H1 (cell line): ENCODE results near the gene GRK5. TPM values are rescaled to one million over a fixed set of nuclear protein-coding genes. Genes with fewer than 3 reads are reported as not detected.

ENCODE experiments used
- CTCF ChIA-PET: fragments of 300-600 bp; sonication (Branson Sonifier 250); formaldehyde crosslinking; loops from one replicate; lab custom pipeline; 2021; ENCODE audit not compliant: partially characterized antibody; lab: Charles Lee
- POLR2A ChIA-PET: fragments of 300-600 bp; sonication (Branson Sonifier 250); formaldehyde crosslinking; loops from one replicate; lab custom pipeline; 2021; ENCODE audit warnings: inconsistent platforms; ENCODE audit not compliant: partially characterized antibody; lab: Charles Lee
- DNase-seq, 2 experiments: peaks; one replicate each; pipeline versions ENCODE4 v3.0.0 to v3.0.0-alpha.2; 2010 to 2022; ENCODE audit warnings: low spot score in 2 of 2, low read depth in 1 of 2, mixed read lengths in 1 of 2
- FAIRE-seq: peaks from 2 replicates; lab custom pipeline; 2011; peaks lifted over from hg19 to GRCh38; lab: Jason Lieb, UNC
- H2AFZ ChIP-seq: 2 replicates; pipeline ENCODE4 v1.8.1; 2012; ENCODE audit warnings: low read length, inconsistent platforms
- H2AK5ac ChIP-seq: 2 replicates; pipeline ENCODE4 v1.6.1; 2013; ENCODE audit warnings: low read depth, low read length
- H2BK120ac ChIP-seq: replicated peaks from 2 replicates; pipeline ENCODE3; 2013; ENCODE audit warnings: low read depth, low read length, inconsistent platforms
- H2BK12ac ChIP-seq: 2 replicates; pipeline ENCODE4 v1.6.1; 2013; ENCODE audit warnings: low read depth, low read length
- H2BK15ac ChIP-seq: 2 replicates; pipeline ENCODE4 v1.6.1; 2013; ENCODE audit warnings: low read length
- H2BK20ac ChIP-seq: 2 replicates; pipeline ENCODE4 v1.6.1; 2013; ENCODE audit warnings: low read length
- H2BK5ac ChIP-seq: 2 replicates; pipeline ENCODE4 v1.6.1; 2013; ENCODE audit warnings: low read depth, low read length
- H3K14ac ChIP-seq: 2 replicates; pipeline ENCODE4 v1.6.1; 2013; ENCODE audit warnings: inconsistent platforms; ENCODE audit not compliant: insufficient read length
- H3K18ac ChIP-seq: 2 replicates; pipeline ENCODE4 v1.6.1; 2013; ENCODE audit warnings: low read length; ENCODE audit errors: extremely low read depth
- H3K23ac ChIP-seq: 2 replicates; pipeline ENCODE4 v1.6.1; 2013; ENCODE audit warnings: inconsistent platforms; ENCODE audit not compliant: insufficient read length
- H3K23me2 ChIP-seq: 2 replicates; pipeline ENCODE4 v1.6.1; 2013; ENCODE audit warnings: low read depth, low read length
- H3K27ac ChIP-seq: 2 replicates; pipeline ENCODE4 v1.6.1; 2011; ENCODE audit warnings: low read depth, low read length, inconsistent platforms
- H3K27me3 ChIP-seq, 4 experiments: replicated peaks in 1 of 4; 1 replicate in 1 of 4; 2 replicates in 3 of 4; pipeline versions ENCODE4 v1.6.1 to v1.8.1; 2011 to 2013; ENCODE audit warnings: low read length in 3 of 4, mild to moderate bottlenecking in 3 of 4, inconsistent platforms in 2 of 4, mixed read lengths in 2 of 4, moderate library complexity in 1 of 4; ENCODE audit not compliant: control insufficient read depth in 3 of 4, insufficient read depth in 3 of 4; ENCODE audit errors: extremely low read depth in 1 of 4
- H3K36me3 ChIP-seq, 4 experiments: 2 replicates each; pipeline versions ENCODE4 v1.6.1 to v1.8.1; 2011 to 2013; ENCODE audit warnings: mild to moderate bottlenecking in 4 of 4, low read length in 3 of 4, moderate library complexity in 2 of 4, control low read depth in 1 of 4, inconsistent platforms in 1 of 4; ENCODE audit not compliant: insufficient read depth in 4 of 4, control insufficient read depth in 2 of 4
- H3K4ac ChIP-seq: replicated peaks from 2 replicates; pipeline ENCODE3; 2013; ENCODE audit warnings: low read length, low read depth, mixed read lengths, inconsistent platforms; ENCODE audit not compliant: insufficient read length
- H3K4me1 ChIP-seq, 4 experiments: replicated peaks in 1 of 4; 1 replicate in 1 of 4; 2 replicates in 3 of 4; pipeline versions ENCODE4 v1.6.1 to v1.8.1; 2011 to 2013; ENCODE audit warnings: low read length in 3 of 4, inconsistent platforms in 2 of 4, mixed read lengths in 1 of 4; ENCODE audit not compliant: insufficient read depth in 4 of 4, control insufficient read depth in 3 of 4
- H3K4me2 ChIP-seq, 2 experiments: 2 replicates each; pipeline versions ENCODE4 v1.6.1 to v1.8.1; 2011 to 2013; ENCODE audit warnings: low read depth in 2 of 2, low read length in 2 of 2, control low read depth in 1 of 2, inconsistent platforms in 1 of 2, mild to moderate bottlenecking in 1 of 2; ENCODE audit not compliant: insufficient read depth in 1 of 2
- H3K4me3 ChIP-seq, 4 experiments: fragments of 200-600, 300-600 bp in 1 of 4; sonication (generic), shearing (Covaris generic), sonication (Bioruptor Twin) in 1 of 4; 2 replicates each; pipeline versions ENCODE4 v1.5.1 to v1.8.1; 2011 to 2016; ENCODE audit warnings: low read length in 4 of 4, low read depth in 3 of 4, control low read depth in 2 of 4, inconsistent platforms in 2 of 4, mild to moderate bottlenecking in 2 of 4, mixed read lengths in 1 of 4, moderate library complexity in 1 of 4; ENCODE audit not compliant: insufficient read depth in 2 of 4; ENCODE audit errors: extremely low read depth in 1 of 4
- H3K56ac ChIP-seq: replicated peaks from 2 replicates; pipeline ENCODE3; 2013; ENCODE audit warnings: low read depth, mild to moderate bottlenecking, mixed read lengths, low read length, inconsistent platforms; ENCODE audit not compliant: insufficient read length
- H3K79me1 ChIP-seq: 2 replicates; pipeline ENCODE4 v1.6.1; 2013; ENCODE audit warnings: low read depth, low read length, control low read depth
- H3K79me2 ChIP-seq, 2 experiments: 2 replicates each; pipeline versions ENCODE4 v1.6.1 to v1.8.1; 2012 to 2013; ENCODE audit warnings: low read length in 2 of 2, mild to moderate bottlenecking in 2 of 2, inconsistent platforms in 1 of 2; ENCODE audit not compliant: insufficient read depth in 2 of 2, control insufficient read depth in 1 of 2
- H3K9ac ChIP-seq, 4 experiments: replicated peaks in 1 of 4; 1 replicate in 1 of 4; 2 replicates in 3 of 4; pipeline versions ENCODE4 v1.6.1 to v1.8.1; 2011 to 2013; ENCODE audit warnings: low read depth in 3 of 4, low read length in 3 of 4, control low read depth in 2 of 4, mild to moderate bottlenecking in 2 of 4, moderate library complexity in 2 of 4, inconsistent platforms in 1 of 4; ENCODE audit errors: extremely low read depth in 1 of 4
- H3K9me3 ChIP-seq, 2 experiments: 2 replicates each; pipeline versions ENCODE4 v1.6.1 to v1.8.1; 2012 to 2013; ENCODE audit warnings: mild to moderate bottlenecking in 2 of 2, moderate library complexity in 2 of 2, control low read depth in 1 of 2, inconsistent platforms in 1 of 2, low read depth in 1 of 2, low read length in 1 of 2, mixed read lengths in 1 of 2; ENCODE audit not compliant: insufficient read depth in 2 of 2
- H4K20me1 ChIP-seq, 2 experiments: replicated peaks in 1 of 2; 2 replicates each; pipeline versions ENCODE3 to v1.8.1; 2011 to 2013; ENCODE audit warnings: inconsistent platforms in 2 of 2, low read length in 2 of 2, mild to moderate bottlenecking in 1 of 2; ENCODE audit not compliant: insufficient read depth in 2 of 2, control insufficient read depth in 1 of 2
- H4K5ac ChIP-seq: 2 replicates; pipeline ENCODE4 v1.6.1; 2013; ENCODE audit warnings: low read length, low read depth, mixed read lengths, inconsistent platforms; ENCODE audit not compliant: insufficient read length
- H4K8ac ChIP-seq: 2 replicates; pipeline ENCODE4 v1.8.0; 2013; ENCODE audit warnings: mild to moderate bottlenecking, moderate library complexity, low read length, inconsistent platforms; ENCODE audit not compliant: insufficient read depth; ENCODE audit errors: extremely low read depth
- H4K91ac ChIP-seq: replicated peaks from 2 replicates; pipeline ENCODE3; 2013; ENCODE audit warnings: low read length, mixed read lengths, inconsistent platforms; ENCODE audit not compliant: insufficient read length
- CEBPB ChIP-seq: IDR thresholded peaks from 2 replicates; pipeline ENCODE4 v1.6.1; 2012; ENCODE audit warnings: low read depth, low read length
- CREB1 ChIP-seq: IDR thresholded peaks from 2 replicates; pipeline ENCODE4 v1.6.1; 2012; ENCODE audit warnings: inconsistent platforms
- KDM1A ChIP-seq: fragments of 200-600, 300-600 bp; sonication (generic); IDR thresholded peaks from 2 replicates; pipeline ENCODE4 v1.7.1; 2016; ENCODE audit warnings: mild to moderate bottlenecking, low read length, borderline replicate concordance
- KDM4A ChIP-seq: IDR thresholded peaks from one replicate; pipeline ENCODE4 v1.7.1; 2012; ENCODE audit warnings: low read depth, mild to moderate bottlenecking, moderate library complexity, low read length, inconsistent platforms; ENCODE audit not compliant: severe bottlenecking
- MAFK ChIP-seq: IDR thresholded peaks from 2 replicates; pipeline ENCODE4 v1.6.1; 2012; ENCODE audit warnings: low read depth, mild to moderate bottlenecking, improper control_type of control experiment, low read length
- POLR2AphosphoS5 ChIP-seq: IDR thresholded peaks from 2 replicates; pipeline ENCODE4 v1.6.1; 2011; ENCODE audit warnings: low read depth, low read length
- RFX5 ChIP-seq: IDR thresholded peaks from 2 replicates; pipeline ENCODE4 v1.6.1; 2011; ENCODE audit warnings: low read depth, low read length, improper control_type of control experiment, borderline replicate concordance
- SAP30 ChIP-seq: fragments of 300-600 bp; sonication (generic); IDR thresholded peaks from 2 replicates; pipeline ENCODE4 v1.7.1; 2012; ENCODE audit warnings: low read length, moderate library complexity, mild to moderate bottlenecking, inconsistent platforms; ENCODE audit not compliant: insufficient read depth, insufficient replicate concordance
- SP2 ChIP-seq: IDR thresholded peaks from 2 replicates; pipeline ENCODE4 v1.6.1; 2012; ENCODE audit warnings: mild to moderate bottlenecking, low read length, inconsistent platforms
- WGBS, 2 experiments: shearing (Covaris generic) in 1 of 2; methylation state at CpG; one replicate each; pipeline versions ENCODE4 v1.1.6 to v1.1.7; 2013 to 2015; ENCODE audit warnings: low lambda C conversion rate in 2 of 2, mixed read lengths in 2 of 2, inconsistent platforms in 1 of 2, low coverage in 1 of 2, missing lambda C conversion rate in 1 of 2; ENCODE audit not compliant: insufficient replicate concordance in 2 of 2, insufficient coverage in 1 of 2, insufficient read length in 1 of 2; ENCODE audit errors: extremely low coverage in 1 of 2, missing lambda C conversion rate in 1 of 2; 5-methylcytosine and 5-hydroxymethylcytosine counted together
- polyA plus RNA-seq, 7 experiments: library from polyadenylated mRNA; depleted of rRNA in 3 of 7; stranded (reverse) in 5 of 7; unstranded in 2 of 7; fragments of >200 nt in 5 of 7; fragments of 200-250 nt in 2 of 7; gene quantifications; 1 replicate in 5 of 7; 2 replicates in 1 of 7; 4 replicates in 1 of 7; pipeline versions ENCODE4 v1.2.1 to v1.2.3, GENCODE V29; 2011 to 2013; ENCODE audit warnings: missing spikeins in 2 of 7, mixed read lengths in 2 of 7
- total RNA-seq: library from RNA; stranded (reverse); fragmentation: NEBNext Ultra II Directional; extraction: Animal tissue kit (Norgen Biotek cat#: 25700); gene quantifications from 2 replicates; pipeline ENCODE4 v1.2.1, GENCODE V29; 2021

The GRK5 gene
- total and polyA plus RNA-seq, 2 of the 8 experiments (the other 6 are each of a cell fraction or from before 2014, with no cell fraction given) = 0.54 to 2.5 TPM

- FAIRE-seq (no peak), DNase-seq (no peak)
- TF ChIP-seq MAFK (no peak), KDM4A (no peak), SAP30 (no peak), CREB1 (no peak), KDM1A (no peak), POLR2AphosphoS5 (no peak), RFX5 (no peak), CEBPB (no peak), SP2 (no peak)
- Histone ChIP-seq H4K91ac (no peak overlapping the region), H4K5ac (no peak overlapping the region), H2BK5ac (no peak overlapping the region), H3K23ac (no peak overlapping the region), H3K4me2 (no peak overlapping the region), H3K9ac (no peak overlapping the region), H3K4ac (no peak overlapping the region), H2BK20ac (no peak overlapping the region), H2BK120ac (no peak overlapping the region), H3K27me3 (no peaks in the 10 kb centered on the region), H3K4me1 (peaks cover 0 to 4% (median 0%) of the 10 kb centered on the region in 4 experiments; a peak in 4 of 7 replicates), H2AK5ac (no peak overlapping the region), H3K56ac (no peak overlapping the region), H3K9me3 (no peaks in the 10 kb centered on the region), H4K8ac (no peak overlapping the region), H2BK12ac (no peak overlapping the region), H2BK15ac (no peak overlapping the region), H3K18ac (no peak overlapping the region), H4K20me1 (no peaks in the 10 kb centered on the region), H3K23me2 (no peaks in the 10 kb centered on the region), H3K27ac (no peak overlapping the region), H3K36me3 (no peaks in the 10 kb centered on the region; a peak in 1 of 8 replicates), H3K79me1 (no peaks in the 10 kb centered on the region), H3K14ac (no peak overlapping the region), H3K4me3 (no peak overlapping the region), H3K79me2 (no peaks in the 10 kb centered on the region), H2AFZ (no peak overlapping the region)
- POLR2A ChIA-PET = no interaction called here
- WGBS, 2 experiments = 88% methylated on average over 4 of the region's 6 CpGs; no CpG with 5 or more reads in 1 of the 2 experiments
- CTCF ChIA-PET = interaction anchor here (1.0 to 16.5 kb wide), 7 partner anchors 10 to 225 kb away, joined by 3 to 272 read pairs (median 3); partner anchors contain the start of gene GRK5
Measured at GRCh38 chr10:119415121-119415520, 207.8 kb downstream of the GRK5 start.
